ENCODE measurements around the gene AFG3L2.

DNA sequence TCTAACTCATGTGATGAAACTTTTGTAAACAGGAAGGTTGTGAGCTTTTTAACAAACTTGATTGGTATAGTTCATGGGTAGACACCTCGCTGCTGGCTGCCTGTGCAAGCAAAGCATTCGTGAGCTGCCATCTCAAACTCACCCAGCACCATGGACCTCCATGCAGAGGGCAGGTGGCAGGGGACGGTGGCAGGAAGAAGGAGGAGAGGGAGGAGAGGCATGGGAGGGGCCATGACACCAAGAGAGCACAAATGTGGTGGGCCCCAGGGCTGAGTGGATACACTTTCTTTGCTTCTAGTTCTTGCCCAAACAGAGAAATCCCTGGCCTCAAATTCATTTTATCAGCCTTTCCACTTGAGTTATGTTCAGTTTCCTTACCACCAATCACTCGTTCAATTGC, 29.1 kb downstream of the AFG3L2 start:
- TF ChIP-seq, protein P1, sequence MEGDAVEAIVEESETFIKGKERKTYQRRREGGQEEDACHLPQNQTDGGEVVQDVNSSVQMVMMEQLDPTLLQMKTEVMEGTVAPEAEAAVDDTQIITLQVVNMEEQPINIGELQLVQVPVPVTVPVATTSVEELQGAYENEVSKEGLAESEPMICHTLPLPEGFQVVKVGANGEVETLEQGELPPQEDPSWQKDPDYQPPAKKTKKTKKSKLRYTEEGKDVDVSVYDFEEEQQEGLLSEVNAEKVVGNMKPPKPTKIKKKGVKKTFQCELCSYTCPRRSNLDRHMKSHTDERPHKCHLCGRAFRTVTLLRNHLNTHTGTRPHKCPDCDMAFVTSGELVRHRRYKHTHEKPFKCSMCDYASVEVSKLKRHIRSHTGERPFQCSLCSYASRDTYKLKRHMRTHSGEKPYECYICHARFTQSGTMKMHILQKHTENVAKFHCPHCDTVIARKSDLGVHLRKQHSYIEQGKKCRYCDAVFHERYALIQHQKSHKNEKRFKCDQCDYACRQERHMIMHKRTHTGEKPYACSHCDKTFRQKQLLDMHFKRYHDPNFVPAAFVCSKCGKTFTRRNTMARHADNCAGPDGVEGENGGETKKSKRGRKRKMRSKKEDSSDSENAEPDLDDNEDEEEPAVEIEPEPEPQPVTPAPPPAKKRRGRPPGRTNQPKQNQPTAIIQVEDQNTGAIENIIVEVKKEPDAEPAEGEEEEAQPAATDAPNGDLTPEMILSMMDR (IDR thresholded peaks at IDR 0.05 in 2 of 3, conservative IDR thresholded peaks at IDR 0.05 in 1 of 3; ENCODE audit: borderline replicate concordance in 1 of 3, insufficient read depth in 1 of 3, low read depth in 2 of 3, low read length in 2 of 3): no peak
- no peak for TF ChIP-seq EGR1 (IDR thresholded peaks at IDR 0.05; ENCODE audit: low read depth)
- no peak for TF ChIP-seq POLR2AphosphoS5 (IDR thresholded peaks at IDR 0.05; ENCODE audit: low read depth, low read length)

All from HCT116 (cell line).